ES-I3 (cell line): Measurements from ENCODE around the gene SLC8A3.

Source experiments
- H3K36me3 ChIP-seq: 2 replicates; pipeline ENCODE4 v1.6.1; 2013; ENCODE audit warnings: mild to moderate bottlenecking, low read length, control low read depth, moderate library complexity; ENCODE audit not compliant: insufficient read depth
- H3K4me1 ChIP-seq: 2 replicates; pipeline ENCODE4 v1.6.1; 2013; ENCODE audit warnings: mild to moderate bottlenecking, control low read depth, low read length; ENCODE audit not compliant: insufficient read depth
- H3K9ac ChIP-seq: 2 replicates; pipeline ENCODE4 v1.6.1; 2013; ENCODE audit warnings: low read depth, mild to moderate bottlenecking, low read length, moderate library complexity
- H3K9me3 ChIP-seq: 2 replicates; pipeline ENCODE4 v1.6.1; 2013; ENCODE audit warnings: mild to moderate bottlenecking, low read length, moderate library complexity; ENCODE audit not compliant: control insufficient read depth, insufficient read depth

Gene SLC8A3

DNA sequence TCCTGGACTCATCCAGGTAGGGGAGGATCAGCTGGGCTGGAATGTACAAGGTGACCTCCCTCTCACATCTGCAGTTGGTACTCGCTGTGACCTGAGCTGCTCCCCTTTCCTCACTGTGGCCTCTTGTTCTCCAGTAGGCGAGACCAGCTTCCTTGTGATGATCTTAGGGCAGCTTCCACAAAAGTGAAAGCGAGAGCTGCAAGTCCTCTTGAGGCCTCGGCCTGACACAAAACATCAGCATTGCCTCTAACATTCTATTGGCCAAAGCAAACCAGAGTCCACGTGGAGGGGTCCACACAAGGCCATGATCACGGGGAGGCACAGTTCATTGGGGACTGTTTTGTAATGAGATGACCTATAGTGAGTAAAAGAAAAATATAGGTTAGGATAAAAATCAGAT lies 182.1 kb downstream of the SLC8A3 start:
- Histone ChIP-seq H3K4me1 (no peaks in the 10 kb centered on the region), H3K9ac (no peak overlapping the region), H3K36me3 (no peaks in the 10 kb centered on the region), H3K9me3 (no peaks in the 10 kb centered on the region)

DNA sequence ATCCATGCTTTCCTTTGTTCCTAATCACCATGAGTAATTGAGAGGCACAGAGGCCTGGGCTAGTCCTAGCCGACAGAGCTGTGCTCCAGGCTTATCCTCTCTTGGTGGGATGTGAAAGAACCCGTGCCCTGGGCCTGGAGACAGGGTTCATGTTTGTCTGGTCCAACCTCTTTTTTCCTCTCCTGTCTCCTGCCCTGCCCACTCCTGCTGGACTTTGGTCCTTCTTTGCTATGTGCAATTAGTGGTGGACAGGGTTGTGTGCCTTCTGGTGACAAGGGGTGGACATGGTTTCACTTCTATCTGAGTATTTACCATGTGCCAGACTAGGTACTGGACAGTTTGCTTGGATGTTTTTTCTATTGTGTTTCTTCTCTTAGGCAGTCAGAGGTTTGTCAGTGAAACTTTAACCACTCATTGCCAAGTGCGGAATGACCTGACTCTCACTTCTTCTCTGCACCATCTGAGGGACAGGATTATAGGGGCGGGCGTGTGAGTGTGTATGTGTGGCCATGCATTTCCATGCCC lies 183.4 kb downstream of the SLC8A3 start:
- Histone ChIP-seq H3K4me1 (no peaks in the 10 kb centered on the region), H3K9ac (no peak overlapping the region), H3K9me3 (no peaks in the 10 kb centered on the region), H3K36me3 (no peaks in the 10 kb centered on the region)

DNA sequence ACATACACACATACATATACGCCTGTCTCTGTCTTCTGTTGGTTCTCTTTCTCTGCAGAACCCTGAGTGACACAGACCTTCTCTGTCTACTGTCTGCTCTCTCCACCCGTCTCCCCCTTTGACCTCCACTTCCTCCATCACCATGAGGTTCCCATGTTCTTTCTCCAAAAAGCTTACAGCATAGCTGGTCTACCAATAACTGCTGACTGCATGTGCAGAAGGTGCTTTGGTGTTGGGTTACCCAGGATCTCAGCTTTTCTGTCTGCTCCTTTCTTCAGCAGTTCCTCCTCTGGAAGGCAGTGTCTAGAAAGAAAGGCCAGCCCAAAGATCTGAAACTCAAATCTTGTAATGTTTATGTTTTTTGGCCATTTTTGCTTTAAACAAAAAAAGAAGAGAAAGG lies 184.0 kb downstream of the SLC8A3 start:
- H3K36me3 ChIP-seq: no peaks in the 10 kb centered on the region
- no peaks in the 10 kb centered on the region for H3K9me3 ChIP-seq
- H3K4me1 ChIP-seq: no peaks in the 10 kb centered on the region
- no peak overlapping the region for H3K9ac ChIP-seq

DNA sequence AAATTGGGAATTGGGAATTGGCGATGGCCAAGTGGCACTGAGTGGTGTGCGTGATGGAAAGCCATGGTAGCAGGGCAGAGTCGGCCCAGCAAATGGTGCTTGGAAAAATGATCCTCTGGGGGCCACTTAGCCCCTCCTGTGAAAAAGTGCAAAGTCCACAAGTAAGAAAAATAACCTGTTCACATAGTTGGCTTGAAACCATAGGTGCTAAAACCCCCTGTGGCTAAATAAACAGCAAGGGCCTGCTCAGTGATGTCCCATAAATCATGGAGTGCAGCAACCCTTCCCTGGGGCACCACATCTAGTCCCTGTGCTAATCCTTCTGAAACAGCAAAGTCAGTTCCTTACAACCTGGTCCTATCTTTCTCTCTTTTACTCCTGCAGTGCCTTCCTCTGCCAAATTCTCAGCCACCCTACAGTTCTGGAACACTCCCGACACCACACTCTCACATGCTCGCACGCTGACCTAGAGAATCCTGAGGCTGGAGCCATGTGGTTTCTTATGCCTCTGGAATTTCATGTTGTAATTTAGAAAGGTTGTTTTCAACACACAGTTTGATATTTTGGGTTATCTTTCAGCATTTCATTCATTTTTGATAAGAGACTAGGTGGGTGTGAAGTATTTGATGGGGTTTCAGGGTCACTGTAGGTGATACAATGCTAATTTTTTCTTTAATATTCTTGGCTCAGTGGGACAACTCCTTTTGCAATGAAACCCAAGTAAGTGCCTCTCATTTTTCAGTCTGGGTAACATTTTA lies 186.0 kb downstream of the SLC8A3 start:
- Histone ChIP-seq H3K4me1 (no peaks in the 10 kb centered on the region), H3K9ac (no peak overlapping the region), H3K9me3 (no peaks in the 10 kb centered on the region), H3K36me3 (no peaks in the 10 kb centered on the region)

DNA sequence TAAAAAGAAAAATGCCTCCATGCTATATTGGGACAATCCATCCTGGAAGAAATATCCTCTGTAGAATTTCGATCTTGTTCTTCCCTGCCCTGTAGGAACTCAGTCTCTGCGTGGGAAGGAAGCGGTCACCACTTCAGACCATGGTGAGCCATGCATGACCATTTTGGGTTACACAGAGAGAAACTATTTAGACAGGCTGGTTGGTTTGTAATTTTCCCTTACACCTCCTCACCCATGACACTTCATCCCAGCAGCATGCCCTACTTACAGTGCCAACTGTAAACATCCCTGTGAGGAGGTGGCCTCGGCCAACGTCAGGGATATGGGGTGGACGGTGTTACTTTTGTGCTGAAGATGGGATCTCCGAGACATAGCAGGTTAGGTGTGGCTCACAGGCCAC lies 188.2 kb downstream of the SLC8A3 start:
- no peaks in the 10 kb centered on the region for H3K4me1 ChIP-seq
- no peak overlapping the region for H3K9ac ChIP-seq
- no peaks in the 10 kb centered on the region for H3K9me3 ChIP-seq
- no peaks in the 10 kb centered on the region for H3K36me3 ChIP-seq

DNA sequence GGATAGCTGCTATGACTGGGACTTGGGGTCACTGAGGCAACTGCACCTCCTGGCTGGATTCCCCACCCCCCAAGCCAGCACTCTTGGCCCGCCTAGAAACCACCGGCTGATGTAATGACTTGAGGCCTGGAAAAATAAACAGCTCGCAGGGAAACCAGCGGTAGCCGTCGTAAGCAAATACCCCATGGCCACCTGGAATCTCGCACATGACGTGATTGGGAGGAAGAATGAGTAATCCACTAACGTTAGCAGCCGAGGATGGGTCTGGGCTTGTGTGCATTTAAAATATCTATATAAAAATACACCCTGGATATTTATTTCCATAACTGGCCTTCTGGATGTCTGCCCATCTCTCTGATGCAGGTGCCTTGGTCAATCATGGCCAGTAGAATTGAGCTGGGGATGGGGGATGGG lies 189.5 kb downstream of the SLC8A3 start:
- H3K36me3 ChIP-seq: no peaks in the 10 kb centered on the region
- H3K9me3 ChIP-seq: no peaks in the 10 kb centered on the region
- H3K4me1 ChIP-seq: no peaks in the 10 kb centered on the region
- no peak overlapping the region for H3K9ac ChIP-seq

DNA sequence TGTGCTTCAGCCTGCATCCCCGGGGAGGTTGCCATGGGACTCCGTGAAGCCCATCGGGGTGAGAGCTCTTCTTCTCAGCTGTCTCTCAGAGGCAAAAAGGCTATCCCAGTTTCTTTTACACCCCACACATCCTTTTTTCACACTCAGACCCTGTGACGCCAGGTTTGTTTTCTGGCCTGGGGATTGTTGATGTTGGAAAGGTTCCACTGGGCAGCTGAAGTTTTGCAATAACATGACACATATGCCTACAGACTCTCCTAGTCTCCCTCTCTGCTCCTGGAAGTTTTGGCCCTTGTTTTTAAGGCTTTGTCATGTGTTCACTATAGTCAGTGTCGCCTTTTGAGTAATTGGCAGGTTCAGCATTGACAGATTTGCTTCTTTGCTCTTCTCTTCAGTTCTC lies 190.9 kb downstream of the SLC8A3 start:
- no peaks in the 10 kb centered on the region for H3K36me3 ChIP-seq
- no peak overlapping the region for H3K9ac ChIP-seq
- no peaks in the 10 kb centered on the region for H3K9me3 ChIP-seq
- H3K4me1 ChIP-seq: no peaks in the 10 kb centered on the region

DNA sequence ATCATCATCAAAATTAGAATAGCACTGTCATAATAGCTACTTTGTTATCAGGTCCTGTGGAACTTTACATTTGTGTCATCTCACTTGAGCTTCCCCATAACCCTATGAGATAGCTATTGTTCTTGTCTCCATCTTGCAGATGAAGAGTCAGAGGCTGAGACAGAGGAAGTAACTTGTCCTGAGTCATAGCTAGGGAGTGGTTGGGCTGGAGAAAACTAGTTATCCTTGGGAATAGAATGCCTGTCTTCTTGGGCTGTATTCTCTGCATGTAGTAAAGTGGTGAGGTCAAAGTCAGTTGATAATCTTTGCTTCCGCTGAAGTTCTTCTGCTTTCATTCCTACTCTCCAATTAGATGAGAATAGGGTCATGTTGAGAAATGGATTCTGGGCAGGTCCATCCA lies 192.5 kb downstream of the SLC8A3 start:
- no peaks in the 10 kb centered on the region for H3K9me3 ChIP-seq

More for the DNA sequence above, 192.5 kb downstream of the SLC8A3 start:
- no peaks in the 10 kb centered on the region for H3K36me3 ChIP-seq
- no peaks in the 10 kb centered on the region for H3K4me1 ChIP-seq
- H3K9ac ChIP-seq: no peak overlapping the region
